ENCODE measurements around the gene C1D.
"Not testable (repeated sequence)": the region's sequence is repeated elsewhere in the genome, so short reads cannot be mapped to it uniquely, and the experiment has no call there.

The C1D gene

DNA sequence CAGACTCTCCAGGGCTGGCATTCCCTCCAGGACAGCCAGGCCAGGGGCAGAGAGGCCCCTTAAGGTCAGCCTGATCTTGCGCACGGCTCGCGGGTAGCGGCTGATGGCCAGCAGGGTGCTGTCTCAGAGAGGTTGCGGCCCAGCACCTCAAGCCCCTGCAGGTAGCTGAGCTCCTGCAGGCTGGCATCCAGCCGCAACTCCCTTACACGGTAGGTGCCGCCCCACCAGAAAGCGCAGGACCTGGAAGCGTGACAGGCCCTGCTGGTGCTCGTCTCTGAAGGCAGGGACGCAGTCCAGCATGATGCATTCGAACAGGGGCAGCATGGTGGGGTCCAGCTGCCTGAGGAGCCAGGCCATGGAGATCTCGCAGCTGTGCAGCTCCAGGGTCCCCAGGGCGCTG lies 38.9 kb downstream of the C1D start:
- Histone ChIP-seq H3K4me3 (no peak overlapping the region), H3K27ac (no peak overlapping the region)

DNA sequence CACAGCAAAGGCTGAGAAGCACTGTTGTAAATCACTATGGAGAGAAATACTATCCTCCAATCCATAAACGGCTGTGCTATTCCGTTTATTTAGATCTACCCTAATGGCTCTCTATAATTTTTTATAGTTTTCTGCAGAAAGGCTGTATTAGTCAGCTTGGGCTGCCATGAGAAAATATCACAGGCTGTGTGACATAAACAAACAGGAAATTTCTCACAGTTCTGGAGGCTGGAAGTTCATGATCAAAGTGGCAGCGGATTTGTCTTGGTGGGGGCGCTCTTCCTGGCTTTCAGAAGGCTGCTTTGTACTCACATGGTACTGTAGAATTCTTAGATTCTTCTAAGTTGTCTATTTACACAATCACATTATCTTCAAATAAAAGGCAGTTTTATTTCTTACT lies 44.1 kb downstream of the C1D start:
- H3K27ac ChIP-seq = no peak overlapping the region
- H3K4me3 ChIP-seq = no peak overlapping the region

DNA sequence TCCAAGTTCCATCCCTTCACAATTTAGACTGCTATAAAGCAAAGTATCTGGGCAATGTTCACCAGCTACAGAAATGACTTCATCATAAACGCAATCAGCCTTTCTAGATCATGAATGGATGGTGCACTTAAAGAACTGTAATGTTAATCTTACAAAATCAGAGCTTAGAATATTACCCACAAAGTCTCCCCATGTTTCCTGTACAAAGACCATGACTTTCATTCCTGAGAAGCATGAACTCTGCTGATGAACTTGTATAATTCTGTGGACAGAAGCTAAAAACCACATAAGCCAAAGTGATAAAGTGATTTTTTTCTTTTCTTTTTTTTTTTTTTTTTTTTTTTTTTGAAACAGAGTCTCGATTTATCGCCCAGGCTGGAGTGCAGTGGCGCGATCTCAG lies 53.3 kb downstream of the C1D start:
- H3K27ac ChIP-seq = no peak overlapping the region
- H3K4me3 ChIP-seq = no peak overlapping the region

DNA sequence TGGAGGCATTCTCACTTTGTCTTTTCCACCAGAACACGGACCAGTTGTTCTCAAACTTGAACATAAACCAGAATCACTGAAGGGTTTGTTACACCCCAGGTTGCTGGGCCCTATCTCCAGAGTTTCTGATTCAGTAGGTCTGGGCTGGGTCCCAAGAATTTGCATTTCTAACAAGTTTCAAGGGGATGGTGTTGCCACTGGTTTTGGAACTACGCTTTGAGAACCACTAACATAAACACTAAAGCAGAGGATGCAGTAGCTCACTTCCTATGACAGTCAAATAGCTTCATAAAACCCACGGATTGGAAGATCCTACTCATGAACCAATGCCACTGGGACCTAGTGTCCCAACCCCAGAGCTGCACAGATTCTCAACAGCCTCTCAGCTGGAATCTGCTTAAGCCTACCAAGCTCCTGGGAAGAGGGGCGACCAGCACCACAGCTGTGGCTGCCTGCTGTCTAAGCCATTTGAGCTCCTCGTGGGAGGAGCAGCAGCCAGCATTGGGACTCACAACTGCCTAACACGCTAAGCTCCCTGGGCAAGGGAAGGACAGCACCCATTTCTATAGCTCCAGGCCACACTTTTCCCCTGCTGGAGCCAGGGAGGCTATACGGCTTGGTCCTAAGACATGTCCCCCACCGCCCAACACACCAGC lies 62.5 kb downstream of the C1D start:
- Histone ChIP-seq H3K27ac (no peak overlapping the region), H3K4me3 (no peak overlapping the region)

DNA sequence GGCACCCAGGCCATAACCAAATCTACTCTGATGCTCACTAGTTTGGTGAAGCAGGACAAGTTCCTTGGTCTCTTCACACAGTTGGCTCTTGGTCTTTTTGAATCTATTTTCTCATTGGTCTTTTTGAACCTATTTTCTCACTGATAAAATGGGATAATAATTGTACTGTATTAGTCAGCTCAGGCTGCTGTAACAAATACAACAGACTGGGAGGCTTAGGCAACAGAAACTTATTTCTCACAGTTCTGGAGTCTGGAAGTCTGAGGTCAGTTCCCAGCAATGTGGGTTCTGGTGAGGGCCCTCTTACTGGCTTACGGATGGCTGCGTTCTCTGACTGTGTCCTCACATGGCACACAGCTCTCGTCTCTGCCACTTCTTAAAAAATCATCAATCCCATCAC lies 63.5 kb downstream of the C1D start:
- no peak overlapping the region for H3K27ac ChIP-seq
- no peak overlapping the region for H3K4me3 ChIP-seq

DNA sequence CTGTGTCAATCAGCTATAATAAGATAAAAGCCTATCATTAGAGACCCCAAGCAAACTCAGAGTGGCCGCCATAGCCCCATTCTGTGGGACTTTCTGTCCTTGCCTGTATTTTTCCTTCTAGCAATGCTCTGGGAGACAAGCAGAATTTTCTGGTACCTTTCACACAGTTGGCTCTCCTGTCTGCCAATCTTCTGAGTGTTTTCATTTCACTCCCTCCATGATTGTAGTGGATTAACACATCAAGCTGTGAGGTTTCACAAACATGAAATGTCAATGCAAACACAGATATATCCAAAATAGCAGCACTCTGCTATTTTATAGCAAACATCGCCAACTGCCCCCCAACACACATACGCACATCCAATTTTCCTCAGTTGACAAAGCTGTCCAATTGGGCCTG lies 64.9 kb downstream of the C1D start:
- no peak overlapping the region for H3K27ac ChIP-seq
- no peak overlapping the region for H3K4me3 ChIP-seq

DNA sequence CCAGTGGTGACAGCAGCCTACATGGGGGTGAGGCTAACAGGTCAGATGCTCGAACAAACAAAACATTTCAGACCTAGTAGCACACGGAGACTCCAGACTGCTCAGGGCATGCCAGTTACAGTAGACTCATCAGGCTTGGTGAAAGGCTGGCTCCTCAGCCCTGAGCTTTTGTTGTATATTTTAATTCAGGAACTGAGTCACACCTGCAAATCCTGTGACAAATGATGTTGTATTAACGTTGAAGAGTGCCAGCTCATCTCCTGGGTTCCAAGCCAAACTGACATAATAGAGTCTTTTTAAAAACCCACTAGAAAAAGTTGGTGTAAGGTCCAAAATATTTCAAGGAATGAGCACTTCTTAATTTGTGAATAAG lies 65.3 kb downstream of the C1D start:
- peak overlapping the region in 2 of 21 experiments; percentile 5 to 42 for H3K27ac ChIP-seq
- no peak overlapping the region for H3K4me3 ChIP-seq

DNA sequence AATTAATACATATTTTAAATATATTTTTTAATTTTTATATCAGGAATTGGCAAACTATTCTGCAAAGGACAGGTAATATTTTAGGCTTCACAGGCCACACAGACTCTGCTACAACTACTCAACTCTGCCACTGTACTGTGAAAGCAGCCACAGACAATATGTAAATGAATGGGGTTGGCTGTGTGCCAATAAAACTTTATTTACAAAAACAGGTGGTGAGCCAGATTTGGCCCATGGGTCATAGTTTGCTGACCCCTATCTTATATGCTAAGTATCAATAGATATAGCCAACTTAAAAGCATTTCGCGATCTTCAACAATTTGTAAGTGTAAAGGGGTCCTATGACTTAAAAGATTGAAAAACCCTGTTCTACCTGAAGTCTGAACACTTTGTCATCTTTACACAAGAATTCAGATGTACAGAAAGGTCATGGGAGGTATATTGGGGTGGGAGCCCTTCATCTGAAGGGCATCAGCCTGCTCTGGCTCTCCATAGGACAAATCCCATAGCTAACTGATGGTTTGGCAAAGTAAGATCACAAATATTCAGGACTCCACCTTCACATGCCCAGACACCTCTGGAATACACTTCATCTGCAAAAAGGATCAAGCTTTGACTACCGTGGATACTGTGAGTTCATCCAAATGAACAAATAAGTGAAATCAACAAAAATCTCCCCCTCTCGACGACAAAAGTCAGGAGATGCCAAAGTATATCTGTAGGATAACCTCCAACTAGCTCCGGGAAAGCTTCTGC lies 65.9 kb downstream of the C1D start:
- Histone ChIP-seq H3K4me3 (no peak overlapping the region), H3K27ac (peak overlapping the region in 2 of 21 experiments; percentile 5 to 42)

DNA sequence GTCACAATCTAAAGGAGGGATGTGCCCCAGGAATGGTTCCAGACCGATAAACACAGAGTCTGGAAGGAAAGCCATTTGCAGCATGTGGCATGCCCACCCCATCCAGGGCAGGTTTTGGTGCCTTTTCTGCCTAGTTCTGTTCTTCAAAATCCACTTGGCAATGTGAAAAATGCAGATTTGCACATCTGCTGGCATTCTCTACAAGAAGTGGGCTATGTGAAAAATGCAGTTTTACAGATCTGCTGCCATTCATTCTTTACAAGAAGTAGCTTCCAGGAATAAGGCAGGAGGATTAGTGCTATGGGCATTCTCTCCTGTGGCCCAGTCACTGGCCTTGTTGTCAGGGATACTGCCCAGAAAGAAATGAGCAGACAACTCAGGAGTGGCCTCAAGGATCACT lies 68.1 kb downstream of the C1D start:
- no peak overlapping the region for H3K4me3 ChIP-seq
- no peak overlapping the region for H3K27ac ChIP-seq

DNA sequence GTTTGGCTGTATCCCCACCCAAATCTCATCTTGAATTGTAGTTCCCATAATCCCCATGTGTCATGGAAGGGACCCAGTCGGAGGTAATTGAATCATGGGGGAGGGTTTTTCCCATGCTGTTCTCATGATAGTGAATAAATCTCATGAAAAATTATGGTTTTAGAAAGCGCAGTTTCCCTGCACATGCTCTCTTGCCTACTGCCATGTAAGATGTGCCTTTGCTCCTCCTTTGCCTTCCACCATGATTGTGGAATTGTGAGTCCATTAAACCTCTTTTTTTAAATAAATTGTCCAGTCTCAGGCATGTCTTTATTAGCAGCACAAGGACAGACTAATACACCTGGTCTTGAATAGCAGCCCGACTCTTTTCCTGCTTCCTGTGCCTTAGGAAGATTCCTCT lies 68.7 kb downstream of the C1D start:
- H3K27ac ChIP-seq, H3K4me3 ChIP-seq: not testable (repeated sequence)

DNA sequence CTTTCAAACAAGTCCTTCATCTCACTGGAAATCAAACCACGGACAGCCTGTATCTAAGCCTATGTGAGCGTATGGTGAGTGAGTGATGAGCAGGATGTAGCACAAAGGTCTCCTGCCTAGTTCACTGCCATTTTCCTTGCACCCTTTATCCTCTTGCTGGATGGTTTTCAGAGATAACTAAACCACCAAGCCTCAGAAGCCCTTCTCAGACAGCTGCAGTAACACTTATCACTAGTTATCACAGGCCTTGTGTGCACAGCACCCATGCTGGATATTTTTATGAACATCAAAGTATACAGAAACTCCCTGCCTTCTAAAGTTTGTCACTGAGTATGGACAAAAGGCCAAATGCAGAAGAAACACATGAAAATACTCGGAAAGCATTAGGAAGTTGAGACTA lies 69.5 kb downstream of the C1D start:
- H3K27ac ChIP-seq = no peak overlapping the region
- no peak overlapping the region for H3K4me3 ChIP-seq

DNA sequence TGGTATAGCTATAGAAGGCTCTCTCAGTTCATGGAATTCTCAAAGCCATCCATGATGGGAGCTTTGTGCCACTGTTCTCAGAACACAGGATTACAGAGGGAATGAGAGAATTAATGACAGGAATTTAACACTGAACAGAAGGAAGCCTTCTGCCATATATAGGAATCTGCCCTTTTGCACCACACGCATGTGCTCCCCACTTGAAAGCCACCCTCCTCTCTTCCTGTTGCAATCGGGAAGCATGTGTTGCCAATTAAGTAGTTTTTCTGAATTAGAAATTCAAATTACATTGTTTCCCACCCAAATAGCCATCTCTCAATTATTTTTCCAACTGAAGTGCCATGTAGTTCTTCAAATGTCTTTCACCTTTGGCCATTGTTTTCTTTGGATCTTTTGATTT lies 71.3 kb downstream of the C1D start:
- no peak overlapping the region for H3K27ac ChIP-seq
- H3K4me3 ChIP-seq = no peak overlapping the region
